ENCODE results near the gene ARPC2.

GRCh38 chr2:218228366-218229090, 11.5 kb downstream of the ARPC2 start:
- TF ChIP-seq BHLHE40 (IDR thresholded peaks at IDR 0.05; ENCODE audit: borderline replicate concordance): no peak
- no peak for TF ChIP-seq TARDBP (IDR thresholded peaks at IDR 0.05)
- TF ChIP-seq, protein P1, sequence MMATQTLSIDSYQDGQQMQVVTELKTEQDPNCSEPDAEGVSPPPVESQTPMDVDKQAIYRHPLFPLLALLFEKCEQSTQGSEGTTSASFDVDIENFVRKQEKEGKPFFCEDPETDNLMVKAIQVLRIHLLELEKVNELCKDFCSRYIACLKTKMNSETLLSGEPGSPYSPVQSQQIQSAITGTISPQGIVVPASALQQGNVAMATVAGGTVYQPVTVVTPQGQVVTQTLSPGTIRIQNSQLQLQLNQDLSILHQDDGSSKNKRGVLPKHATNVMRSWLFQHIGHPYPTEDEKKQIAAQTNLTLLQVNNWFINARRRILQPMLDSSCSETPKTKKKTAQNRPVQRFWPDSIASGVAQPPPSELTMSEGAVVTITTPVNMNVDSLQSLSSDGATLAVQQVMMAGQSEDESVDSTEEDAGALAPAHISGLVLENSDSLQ (IDR thresholded peaks at IDR 0.05): no peak
- no peak for TF ChIP-seq NFRKB (IDR thresholded peaks at IDR 0.05)
- no peak for TF ChIP-seq LEF1 (IDR thresholded peaks at IDR 0.05; ENCODE audit: borderline replicate concordance)
- no peak for TF ChIP-seq CTBP1 (IDR thresholded peaks at IDR 0.05; ENCODE audit: borderline replicate concordance)
- TF ChIP-seq HDGF (IDR thresholded peaks at IDR 0.05; ENCODE audit: borderline replicate concordance): no peak
- TF ChIP-seq L3MBTL2 (conservative IDR thresholded peaks at IDR 0.05): no peak
- TF ChIP-seq SUZ12 (IDR thresholded peaks at IDR 0.05): no peak
- TF ChIP-seq ZNF384 (IDR thresholded peaks at IDR 0.05): no peak
- no peak for TF ChIP-seq SP1 (IDR thresholded peaks at IDR 0.05)
- TF ChIP-seq ARNT (IDR thresholded peaks at IDR 0.05): no peak
- no peak for TF ChIP-seq FOXA1 (IDR thresholded peaks at IDR 0.05)
- no peak for TF ChIP-seq FOXK2 (IDR thresholded peaks at IDR 0.05)

Measured in HEK293T (cell line).